ENCODE measurements around the gene FARS2. TPM values are rescaled to one million over a fixed set of nuclear protein-coding genes. Genes with fewer than 3 reads are reported as not detected.

The FARS2 gene
- total and polyA plus RNA-seq, 2 donors (not counting 1 experiment from before 2014, with no cell fraction given) = 33.0 to 35.5 TPM

- POLR2A ChIA-PET = no interaction called here
Measured at GRCh38 chr6:5541751-5542432, 280.6 kb downstream of the FARS2 start.

More at GRCh38 chr6:5541751-5542432, 280.6 kb downstream of the FARS2 start:
- Mint-ChIP-seq H3K9me3 (ENCODE audit: insufficient read depth) (no peaks in the 10 kb centered on the region), H3K27ac (no peak overlapping the region), H3K27me3 (no peaks in the 10 kb centered on the region), H3K4me3 (no peak overlapping the region), H3K4me1 (no peaks in the 10 kb centered on the region)
- Histone ChIP-seq H4K20me1 (ENCODE audit: control insufficient read depth, insufficient read depth, low read length, poor library complexity, severe bottlenecking) (no peaks in the 10 kb centered on the region), H3K9me3 (ENCODE audit: control extremely low read depth in 1 of 3, control insufficient read depth in 2 of 3, insufficient read depth in 1 of 3, low read length in 2 of 3) (no peaks in the 10 kb centered on the region), H2AFZ (ENCODE audit: insufficient read depth, low read depth, low read length, poor library complexity, severe bottlenecking) (no peak overlapping the region), H3K27ac (ENCODE audit: low read length in 2 of 2) (no peak overlapping the region), H3K79me2 (ENCODE audit: control insufficient read depth, insufficient read depth, low read length) (no peaks in the 10 kb centered on the region), H3K27me3 (replicated peaks in 1 of 4; ENCODE audit: control extremely low read depth in 1 of 4, control insufficient read depth in 3 of 4, insufficient read depth in 4 of 4, low read length in 3 of 4) (no peaks in the 10 kb centered on the region), H3K4me3 (ENCODE audit: control extremely low read depth in 1 of 5, extremely low read depth in 1 of 5, insufficient read depth in 1 of 5, low read depth in 2 of 5, low read length in 4 of 5) (no peak overlapping the region), H3K4me2 (replicated peaks; ENCODE audit: low read depth, low read length, poor library complexity, severe bottlenecking) (no peak overlapping the region), H3K9ac (ENCODE audit: low read length) (no peak overlapping the region), H3K4me1 (ENCODE audit: control insufficient read depth in 2 of 2, insufficient read depth in 2 of 2, low read length in 2 of 2) (no peaks in the 10 kb centered on the region), H3K36me3 (replicated peaks in 1 of 2; ENCODE audit: control extremely low read depth in 1 of 2, control insufficient read depth in 1 of 2, extremely low read depth in 1 of 2, insufficient read depth in 2 of 2, low read length in 1 of 2) (peaks cover 0 to 3% of the 10 kb centered on the region in 2 experiments)
- DNase-seq (no peak), ATAC-seq (ENCODE audit: low read depth) (no peak)
- 100% methylated on average over 1 of the region's 1 CpG for WGBS (ENCODE audit: insufficient coverage)
- CTCF ChIA-PET = no interaction called here
- TF ChIP-seq CTCF (IDR thresholded peaks at IDR 0.05) (no peak), EZH2 (IDR thresholded peaks at IDR 0.05; ENCODE audit: borderline replicate concordance, insufficient read depth, low read depth, low read length, poor library complexity, severe bottlenecking) (no peak)
- intact Hi-C loops (cut with micrococcal nuclease) = no loop called here
